Measurements from ENCODE around the gene TBC1D14.

- TF ChIP-seq CTCF (IDR thresholded peaks at IDR 0.05; ENCODE audit: insufficient read depth, low read length, poor library complexity, severe bottlenecking) (no peak), EZH2phosphoT487 (conservative IDR thresholded peaks at IDR 0.05; ENCODE audit: low read length) (no peak)
Observed at GRCh38 chr4:6988016-6988715, 78.5 kb downstream of the TBC1D14 start.

Measured in SU-DHL-6 (cell line).